ENCODE results near the gene CD34. TPM values are rescaled to one million over a fixed set of nuclear protein-coding genes. Genes with fewer than 3 reads are reported as not detected.
"Not testable (repeated sequence)": the region's sequence is repeated elsewhere in the genome, so short reads cannot be mapped to it uniquely, and the experiment has no call there.

The CD34 gene
- polyA plus RNA-seq, 4 donors = 83.0 to 171 (median 112) TPM

DNA sequence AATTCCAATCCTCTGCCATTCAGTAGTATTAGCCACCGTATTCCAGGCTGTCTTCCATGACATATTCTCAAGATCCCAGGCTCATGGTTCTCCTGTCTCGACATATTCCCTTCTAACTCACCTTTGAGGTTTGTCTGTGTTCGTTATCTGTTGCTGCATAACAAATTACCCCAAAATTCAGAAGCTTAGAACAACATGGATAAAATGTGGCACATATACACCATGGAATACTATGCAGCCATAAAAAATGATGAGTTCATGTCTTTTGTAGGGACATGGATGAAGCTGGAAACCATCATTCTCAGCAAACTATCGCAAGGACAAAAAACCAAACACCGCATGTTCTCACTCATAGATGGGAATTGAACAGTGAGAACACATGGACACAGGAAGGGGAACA, 33.0 kb downstream of the CD34 start:
- not testable (repeated sequence) for DNase-seq (ENCODE audit: low read depth in 4 of 4, low spot score in 3 of 4)

DNA sequence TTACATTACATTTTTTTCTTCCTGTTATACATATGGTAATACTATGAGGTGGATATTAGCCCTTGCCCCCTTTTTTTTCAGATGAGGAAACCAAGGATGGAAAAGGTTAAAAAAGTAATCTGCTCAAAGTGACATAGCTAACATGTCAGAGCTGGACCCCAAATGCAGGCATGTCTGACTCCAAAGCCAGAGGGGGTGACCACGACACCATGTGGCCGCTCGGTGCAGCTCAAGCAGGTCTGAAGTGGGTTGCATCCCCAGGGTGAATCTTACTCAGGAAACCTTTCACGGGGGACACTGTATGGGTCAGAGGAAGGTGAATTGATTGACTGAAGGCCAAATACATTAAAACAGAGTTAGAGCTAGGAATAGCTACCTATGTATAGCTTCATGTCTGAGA, 34.8 kb downstream of the CD34 start:
- no peak for DNase-seq (ENCODE audit: low read depth in 4 of 4, low spot score in 3 of 4)

DNA sequence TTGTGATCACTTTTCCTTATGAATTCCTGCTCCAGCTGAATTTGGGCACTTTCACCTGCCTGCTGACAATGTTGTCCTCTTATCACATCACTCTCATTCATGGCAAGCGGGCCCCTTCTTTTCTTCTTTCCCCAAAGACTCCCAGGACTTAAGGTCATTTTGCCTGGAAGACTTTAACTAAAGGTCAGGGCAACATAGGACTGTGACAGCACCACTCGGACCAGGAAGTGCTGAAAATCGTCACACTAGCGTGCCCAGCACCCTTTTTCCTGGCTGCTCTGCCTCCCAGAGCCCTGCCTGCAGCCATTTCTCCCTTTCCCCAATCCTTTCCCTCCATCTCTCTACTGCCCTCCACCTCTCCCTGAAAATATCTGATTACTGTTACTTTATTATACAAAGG, 35.4 kb downstream of the CD34 start:
- no peak for DNase-seq (ENCODE audit: low read depth in 4 of 4, low spot score in 3 of 4)

DNA sequence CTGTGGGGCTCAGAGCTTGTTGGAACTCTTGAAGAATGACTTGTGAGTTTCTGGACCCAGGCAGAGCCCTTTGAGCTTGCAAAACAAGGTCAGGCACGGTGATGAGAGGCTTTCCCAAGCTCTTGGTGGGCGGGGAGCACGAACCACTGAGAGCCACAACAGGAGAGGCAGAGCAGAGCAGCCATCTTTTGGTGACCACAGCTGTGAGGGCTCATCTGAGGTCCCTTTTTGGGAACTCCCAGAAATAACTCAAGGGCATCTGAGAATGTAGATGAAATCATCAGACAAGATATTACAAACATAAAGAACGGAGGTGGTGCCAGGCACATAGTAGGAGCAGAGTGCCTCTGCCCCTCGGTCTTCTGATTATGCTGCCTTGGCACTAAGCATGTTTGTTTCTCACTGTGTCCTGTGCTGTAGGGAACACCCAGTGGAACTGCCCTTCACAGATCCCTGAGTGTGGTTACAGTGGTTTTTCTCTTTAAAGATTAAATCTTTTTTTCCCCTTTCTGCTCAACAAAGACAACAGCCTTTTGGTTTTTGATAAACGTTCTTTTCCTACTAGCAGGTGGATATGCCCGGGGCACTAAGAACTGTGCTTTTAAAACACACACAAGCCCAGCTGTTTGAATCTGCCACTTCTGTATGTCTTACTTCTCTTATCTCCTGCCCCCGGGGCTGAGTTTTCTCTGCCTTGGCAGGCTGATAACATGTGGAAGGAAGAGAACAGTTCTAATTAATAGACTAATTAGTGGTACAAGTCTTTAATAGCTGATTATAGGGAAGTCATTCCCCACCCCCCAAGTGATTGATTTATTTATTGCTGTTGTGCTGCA, 37.7 kb downstream of the CD34 start:
- no peak for DNase-seq (ENCODE audit: low read depth in 4 of 4, low spot score in 3 of 4)

DNA sequence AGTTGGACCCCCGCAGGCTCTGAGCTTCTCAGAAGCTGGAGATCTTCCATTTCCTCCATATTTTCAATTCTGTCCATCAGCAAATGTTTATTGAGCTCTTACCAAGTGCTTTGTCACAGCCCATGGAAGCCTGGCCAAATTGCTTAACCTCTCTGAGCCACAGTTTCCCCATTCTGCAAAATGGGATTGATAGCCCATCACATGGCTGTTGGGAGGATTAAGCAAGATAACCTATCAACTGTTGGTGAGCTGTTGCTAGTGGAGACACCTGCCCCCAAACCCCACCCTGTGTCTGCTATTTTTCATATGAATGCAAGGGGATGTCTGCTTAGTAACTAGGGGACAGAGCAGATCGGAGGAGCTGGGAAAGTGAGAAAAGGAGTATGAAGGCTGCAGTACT, 38.3 kb downstream of the CD34 start:
- DNase-seq (ENCODE audit: low read depth in 4 of 4, low spot score in 3 of 4) = no peak

DNA sequence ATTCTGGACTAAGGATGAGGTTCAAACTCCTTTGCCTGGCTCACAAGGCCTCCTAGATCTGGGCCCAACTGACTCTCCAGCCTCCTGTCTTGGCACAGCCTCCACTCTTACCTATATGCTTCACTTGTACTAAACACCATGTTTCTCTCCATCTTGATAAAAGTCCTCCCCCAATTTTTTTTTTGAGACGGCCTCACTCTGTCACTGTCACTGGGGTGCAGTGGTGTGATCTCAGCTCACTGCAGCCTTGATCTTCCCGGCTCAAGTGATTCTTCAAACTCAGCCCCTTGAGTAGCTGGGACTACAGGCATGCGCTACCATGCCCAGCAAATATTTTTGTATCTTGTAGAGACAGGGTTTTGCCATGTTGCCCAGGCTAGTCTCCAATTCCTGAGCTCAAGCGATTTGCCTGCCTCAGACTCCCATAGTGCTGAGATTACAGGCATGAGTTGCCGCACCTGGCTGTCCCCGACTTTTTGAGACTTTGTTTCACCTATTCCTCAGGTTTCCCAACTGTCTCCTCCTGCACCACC, 39.7 kb downstream of the CD34 start:
- DNase-seq (ENCODE audit: low read depth in 4 of 4, low spot score in 3 of 4) = no peak

DNA sequence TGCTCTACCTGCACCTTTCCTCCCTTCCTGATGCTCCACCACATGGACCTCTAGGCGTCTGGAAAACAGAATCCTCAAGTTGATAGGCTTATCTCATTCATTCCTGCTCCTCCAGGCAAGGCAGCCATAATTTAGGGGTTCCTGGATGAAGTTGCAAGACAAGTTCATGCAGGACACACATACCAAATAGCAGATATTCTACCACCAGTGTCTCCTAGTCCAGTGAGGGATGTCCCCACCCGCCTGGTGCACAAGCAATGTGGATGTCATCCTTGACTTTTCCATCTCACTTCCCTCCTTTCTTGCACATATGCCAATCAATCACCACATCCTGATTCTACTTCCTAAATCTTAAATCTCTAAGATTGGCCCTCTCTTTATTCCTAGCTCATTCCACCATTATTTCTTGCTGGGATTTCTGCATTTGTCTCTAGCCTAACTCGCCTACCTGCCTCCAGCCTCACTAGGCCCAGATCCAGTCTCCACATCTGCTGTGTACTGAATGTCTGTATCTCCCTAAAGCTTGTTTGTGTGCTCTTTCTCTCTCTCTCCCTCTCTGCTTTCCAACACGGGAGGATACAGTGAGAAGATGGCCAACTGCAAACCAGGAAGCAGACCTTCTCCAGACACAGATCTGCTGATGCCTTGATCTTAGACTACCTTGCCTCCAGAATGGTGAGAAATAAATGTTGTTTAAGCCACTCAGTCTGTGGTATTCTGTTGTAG, 40.5 kb downstream of the CD34 start:
- DNase-seq (ENCODE audit: low read depth in 4 of 4, low spot score in 3 of 4) = no peak

DNA sequence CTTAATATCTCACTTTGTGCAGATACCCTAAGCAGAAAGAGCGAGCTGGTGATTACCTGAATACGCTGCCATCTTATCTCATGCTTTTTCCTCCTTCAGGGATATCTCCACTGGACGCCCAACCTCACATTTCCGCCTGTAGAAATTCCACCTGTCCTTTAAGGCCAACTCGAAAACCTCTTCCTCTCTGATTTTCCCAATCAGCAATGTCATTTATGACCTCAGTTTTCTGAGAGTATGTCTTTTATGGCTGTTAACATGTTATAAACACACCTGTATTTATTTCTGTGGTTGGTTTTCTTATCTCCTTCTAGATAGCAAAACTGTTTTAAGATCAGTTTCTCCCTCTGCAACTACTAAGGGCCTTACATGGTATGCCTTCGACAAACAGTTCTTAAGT, 41.1 kb downstream of the CD34 start:
- DNase-seq (ENCODE audit: low read depth in 4 of 4, low spot score in 3 of 4) = no peak

DNA sequence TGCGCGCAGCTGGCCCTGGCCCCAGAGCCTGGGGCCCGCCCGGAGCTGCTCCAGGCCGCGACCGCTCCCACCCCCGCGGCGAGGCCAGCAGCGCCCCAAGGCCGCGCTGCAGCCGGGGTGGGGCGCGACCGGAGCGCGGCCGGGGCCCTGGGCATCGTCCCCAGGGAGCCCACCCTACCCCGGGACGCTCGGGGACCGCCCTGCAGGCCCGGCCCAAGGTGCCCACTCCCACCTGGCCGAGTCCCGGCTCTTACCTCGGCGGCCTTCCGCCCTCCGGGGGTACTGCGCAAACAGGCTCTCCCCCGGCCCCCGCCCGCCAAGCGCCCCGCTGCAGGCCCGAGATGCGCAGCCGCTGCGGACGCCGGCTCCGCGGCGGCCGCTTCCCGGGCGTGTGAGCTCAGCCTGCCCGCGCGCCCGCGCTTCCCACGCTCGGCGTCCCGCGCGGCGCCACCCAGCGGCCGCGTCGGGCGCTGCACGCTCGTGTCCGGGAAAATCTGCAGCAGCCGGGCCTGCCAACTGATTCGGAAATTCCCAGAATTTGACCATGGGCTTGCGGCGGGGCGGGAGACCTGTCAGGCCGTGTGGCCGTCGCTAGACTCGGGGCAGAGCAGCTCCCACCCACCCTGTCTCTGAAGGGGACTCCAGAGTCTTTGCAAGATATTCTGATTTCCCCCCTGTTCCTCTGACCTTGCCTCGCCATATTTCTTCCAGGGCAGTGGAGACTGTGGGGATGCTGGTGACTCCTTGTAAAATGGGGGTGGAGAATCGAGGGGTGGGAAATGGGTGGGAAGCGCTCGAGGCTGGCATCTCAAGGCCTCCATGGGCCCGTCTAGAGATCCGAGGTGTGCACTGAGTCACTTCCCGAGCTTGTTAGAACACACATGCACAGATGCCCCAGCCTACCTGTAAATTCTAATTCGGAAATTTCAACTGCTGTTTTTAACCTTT, 41.9 kb downstream of the CD34 start:
- peak in 3 of 4 donors; percentile 68 to 74 (median 73) for DNase-seq (ENCODE audit: low read depth in 4 of 4, low spot score in 3 of 4)

DNA sequence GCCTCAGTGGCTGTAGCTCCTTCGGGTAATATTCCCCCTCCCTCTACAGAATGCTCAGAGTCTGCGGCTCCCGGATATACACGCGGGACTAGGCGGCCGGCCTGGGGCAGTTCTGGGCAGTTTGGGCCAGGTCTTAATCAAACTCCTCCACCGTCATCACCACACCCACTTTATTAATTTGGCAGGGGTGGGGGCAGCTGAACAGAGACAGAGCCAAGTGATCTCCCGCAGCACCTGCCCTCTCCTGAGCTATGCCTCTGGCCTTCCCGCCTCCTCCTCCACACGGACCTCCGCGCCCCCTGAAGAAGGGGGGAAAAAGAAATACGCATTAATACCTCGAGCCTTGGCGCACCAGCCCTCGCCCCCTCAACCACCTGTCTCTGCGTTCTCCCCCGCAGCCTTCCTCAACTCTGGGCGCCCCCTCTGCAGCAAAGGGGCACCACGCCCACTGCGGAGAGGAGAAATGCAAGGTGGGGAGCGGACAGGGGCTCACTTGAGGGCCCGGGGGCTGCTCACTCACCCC, 42.6 kb downstream of the CD34 start:
- no peak for DNase-seq (ENCODE audit: low read depth in 4 of 4, low spot score in 3 of 4)

DNA sequence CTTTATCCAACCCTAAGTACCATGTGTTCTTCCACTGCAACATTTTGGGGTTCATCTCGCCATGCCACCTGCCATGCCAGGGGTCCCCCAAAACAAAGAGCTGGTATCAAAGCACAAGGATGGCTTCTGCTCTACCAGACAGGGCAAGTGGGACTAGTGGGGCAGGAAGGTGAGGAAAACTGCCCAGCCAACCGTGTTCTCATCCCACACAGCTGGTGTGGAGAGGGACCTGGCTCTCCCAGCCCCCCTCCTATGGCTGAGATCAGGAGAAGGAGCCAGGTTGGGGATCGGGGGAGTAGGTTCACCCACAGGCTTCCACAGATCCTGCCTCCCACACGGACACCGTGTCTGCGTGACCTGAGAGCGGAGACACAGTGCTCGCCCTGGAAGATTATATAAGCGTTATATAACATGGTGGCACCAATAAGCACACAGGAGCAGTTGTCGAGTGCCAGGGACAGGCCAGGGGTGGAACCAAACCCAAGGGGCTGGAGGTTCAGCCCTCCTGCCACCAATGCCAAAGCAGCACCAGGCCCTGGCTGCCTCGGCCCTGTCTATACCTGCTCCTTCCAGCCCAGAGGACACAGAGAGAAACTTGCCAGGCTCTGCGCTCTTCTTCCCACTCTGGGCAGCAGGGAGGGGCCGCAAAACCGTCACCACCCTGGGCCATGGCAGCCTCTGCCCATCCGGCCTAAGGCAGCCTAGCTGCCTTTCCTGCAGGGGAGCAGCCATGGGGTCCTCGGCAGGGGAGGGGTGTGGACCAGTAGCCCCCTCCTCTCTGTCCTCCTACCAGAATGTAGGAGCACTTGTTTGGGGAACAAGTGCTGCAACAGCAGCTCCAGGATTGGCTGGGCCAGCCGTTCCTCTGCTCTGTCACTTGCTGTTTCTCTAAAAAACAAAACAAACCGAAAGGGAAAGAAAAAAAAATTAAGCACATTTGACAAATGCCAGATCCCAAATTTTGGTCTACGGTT, 43.5 kb downstream of the CD34 start:
- no peak for DNase-seq (ENCODE audit: low read depth in 4 of 4, low spot score in 3 of 4)

DNA sequence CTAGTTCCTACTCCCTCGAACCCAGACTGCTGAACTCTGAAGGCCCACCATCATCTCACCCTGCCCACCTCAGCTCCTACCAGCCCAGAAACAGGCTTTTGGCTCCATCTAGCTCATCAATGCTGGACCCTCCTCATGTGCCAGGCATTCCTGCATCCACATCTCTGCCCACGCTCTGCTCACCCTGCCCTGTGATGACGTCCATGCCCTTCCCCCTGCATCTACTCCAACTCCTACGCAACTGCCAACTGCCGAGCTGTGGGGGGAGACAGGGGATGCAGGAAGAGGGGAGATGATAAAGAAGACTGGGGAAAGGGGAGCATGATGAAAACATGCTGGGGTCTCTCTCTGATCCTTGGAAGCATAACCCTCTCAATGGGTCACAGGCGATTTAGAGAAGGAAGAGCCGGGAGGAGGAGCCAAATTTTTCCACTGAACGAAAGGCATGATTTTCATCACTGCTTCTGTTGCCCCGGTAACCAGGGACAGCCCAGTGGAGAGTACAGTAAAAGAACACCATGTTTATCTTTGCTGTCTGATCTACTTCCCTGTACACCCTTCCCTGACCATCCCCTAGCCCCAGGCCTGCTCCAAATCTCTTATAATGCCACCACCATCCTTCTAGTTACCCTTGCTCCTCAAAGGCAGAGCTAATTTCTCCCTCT, 44.3 kb downstream of the CD34 start:
- DNase-seq (ENCODE audit: low read depth in 4 of 4, low spot score in 3 of 4) = no peak

DNA sequence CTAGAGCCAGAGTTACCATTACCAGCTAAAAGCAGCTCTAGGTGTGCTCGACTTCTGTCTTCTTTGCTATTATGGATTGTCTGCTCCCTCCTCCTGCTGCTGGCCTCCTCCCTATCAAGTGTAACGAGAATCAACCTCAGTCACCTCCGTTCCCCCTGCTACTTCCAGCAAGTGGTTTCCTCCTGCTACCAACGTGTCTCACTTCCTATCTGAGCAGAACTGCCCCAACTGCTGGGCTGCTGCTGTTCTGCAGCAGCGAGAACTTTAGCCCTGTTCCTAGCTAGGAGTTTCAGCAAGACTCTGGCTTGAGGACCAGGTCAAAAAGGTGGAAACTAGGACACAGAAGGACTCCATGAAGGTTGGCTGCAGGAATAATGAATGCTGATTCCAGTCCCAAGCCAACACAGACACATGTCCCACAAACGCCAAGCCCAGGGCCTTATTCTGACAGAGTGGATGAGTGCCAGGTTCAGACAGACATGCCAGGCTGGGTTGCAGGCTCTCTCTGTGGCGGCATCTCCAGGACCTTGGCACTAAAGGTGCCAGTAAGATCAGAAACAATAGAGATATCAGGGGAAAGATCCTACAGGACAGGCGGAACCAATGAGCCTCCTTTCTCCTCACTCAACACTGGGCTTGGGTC, 46.9 kb downstream of the CD34 start:
- no peak for DNase-seq (ENCODE audit: low read depth in 4 of 4, low spot score in 3 of 4)

DNA sequence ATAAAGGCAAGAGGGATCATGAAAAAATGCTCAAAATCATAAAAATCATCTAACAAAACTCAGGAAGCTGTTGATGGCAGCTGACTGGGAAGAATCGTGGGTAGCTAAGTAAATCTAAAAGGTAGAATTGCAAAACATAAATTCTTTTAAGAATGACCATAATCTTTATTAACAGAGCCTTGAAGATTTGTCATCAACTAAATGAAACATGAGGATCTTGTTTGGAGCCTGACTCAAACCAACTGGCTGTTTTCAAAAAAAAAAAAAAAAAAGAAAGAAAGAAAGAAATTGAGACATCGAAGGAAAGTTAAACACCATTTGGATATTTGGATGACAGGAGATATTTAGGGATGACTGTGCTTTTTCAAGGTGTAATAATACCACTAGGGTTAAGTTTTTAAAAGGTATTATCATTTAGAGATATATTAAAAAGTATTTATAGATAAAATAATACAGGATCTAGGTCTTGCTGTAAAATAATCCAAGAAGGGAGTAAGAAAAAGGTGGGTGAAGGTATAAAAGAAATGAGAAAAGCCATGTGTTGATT, 48.6 kb downstream of the CD34 start:
- DNase-seq (ENCODE audit: low read depth in 4 of 4, low spot score in 3 of 4) = no peak

DNA sequence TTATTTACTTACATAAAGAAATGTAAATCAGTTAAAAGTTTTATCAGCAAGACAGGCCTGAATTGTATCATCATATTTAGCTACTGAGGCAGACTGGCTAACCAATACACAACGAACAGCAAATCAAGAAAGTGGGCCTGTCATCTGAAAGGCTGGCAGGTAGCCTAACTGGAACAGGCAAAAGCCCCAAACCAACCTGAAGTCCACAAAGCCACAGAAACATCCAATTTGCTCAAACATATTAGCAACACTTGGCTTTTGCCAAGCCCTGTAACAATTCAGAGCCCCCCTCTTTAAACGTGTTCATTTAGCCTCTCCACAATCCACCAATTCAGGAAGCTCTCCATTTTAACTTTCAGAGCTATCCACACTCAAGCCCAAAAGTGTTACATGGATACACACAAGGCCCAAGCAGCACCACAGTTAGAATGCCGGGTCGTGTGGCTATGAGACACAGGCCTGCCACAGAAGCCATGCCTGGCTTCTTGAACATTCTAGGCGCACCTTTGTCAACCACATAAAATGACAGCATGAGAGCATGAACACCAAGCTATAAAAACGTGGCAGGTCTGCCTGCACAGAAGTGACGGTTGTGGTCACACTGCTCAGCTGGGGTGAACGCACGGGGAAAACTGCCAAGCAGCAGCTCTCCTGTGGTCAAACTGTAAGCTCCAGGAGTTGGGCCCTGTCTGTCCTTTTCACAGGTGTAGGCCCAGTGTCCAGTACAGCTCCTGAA, 49.3 kb downstream of the CD34 start:
- no peak for DNase-seq (ENCODE audit: low read depth in 4 of 4, low spot score in 3 of 4)

DNA sequence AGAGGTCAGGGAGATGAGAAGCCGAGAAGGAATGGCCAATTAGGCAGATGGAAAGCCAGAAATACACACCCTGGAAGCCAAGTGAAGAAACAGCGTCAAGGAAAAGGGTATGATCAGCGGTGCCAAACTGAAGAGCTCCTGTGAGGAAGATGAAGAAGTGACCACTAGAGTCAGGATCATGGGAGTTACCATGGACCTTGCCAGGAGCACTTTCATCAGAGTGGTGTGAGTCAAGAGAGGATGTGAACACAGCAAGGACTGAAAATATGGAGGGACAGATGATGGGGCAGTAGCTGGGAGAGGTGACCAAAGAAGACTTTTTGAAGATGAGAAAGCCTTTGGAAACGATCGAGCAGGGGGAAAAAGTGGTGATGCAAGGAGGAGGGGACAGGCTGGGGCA, 50.4 kb downstream of the CD34 start:
- no peak for DNase-seq (ENCODE audit: low read depth in 4 of 4, low spot score in 3 of 4)

DNA sequence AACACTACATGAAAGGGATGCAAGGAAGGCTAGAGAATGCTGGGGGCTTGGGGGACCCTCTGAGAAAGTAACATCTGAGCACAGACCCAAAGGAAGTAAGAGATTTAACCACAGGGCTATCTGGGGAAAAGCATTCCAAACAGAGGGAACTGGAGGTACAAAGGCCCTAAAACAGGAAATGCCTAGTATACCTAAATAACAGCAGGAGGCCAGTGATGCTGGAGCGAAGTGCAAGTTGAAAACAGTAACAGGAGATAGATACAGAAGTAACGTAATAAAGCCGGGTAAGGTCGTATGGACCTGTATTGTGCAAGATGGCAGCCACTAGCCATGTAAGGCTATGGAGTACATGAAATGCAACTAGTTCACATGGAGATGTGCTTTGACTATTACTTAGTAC, 52.1 kb downstream of the CD34 start:
- DNase-seq (ENCODE audit: low read depth in 4 of 4, low spot score in 3 of 4) = no peak

Data from left renal pelvis (tissue), 4 donors.